ENCODE measurements around the gene FMO2.

Gene FMO2

DNA sequence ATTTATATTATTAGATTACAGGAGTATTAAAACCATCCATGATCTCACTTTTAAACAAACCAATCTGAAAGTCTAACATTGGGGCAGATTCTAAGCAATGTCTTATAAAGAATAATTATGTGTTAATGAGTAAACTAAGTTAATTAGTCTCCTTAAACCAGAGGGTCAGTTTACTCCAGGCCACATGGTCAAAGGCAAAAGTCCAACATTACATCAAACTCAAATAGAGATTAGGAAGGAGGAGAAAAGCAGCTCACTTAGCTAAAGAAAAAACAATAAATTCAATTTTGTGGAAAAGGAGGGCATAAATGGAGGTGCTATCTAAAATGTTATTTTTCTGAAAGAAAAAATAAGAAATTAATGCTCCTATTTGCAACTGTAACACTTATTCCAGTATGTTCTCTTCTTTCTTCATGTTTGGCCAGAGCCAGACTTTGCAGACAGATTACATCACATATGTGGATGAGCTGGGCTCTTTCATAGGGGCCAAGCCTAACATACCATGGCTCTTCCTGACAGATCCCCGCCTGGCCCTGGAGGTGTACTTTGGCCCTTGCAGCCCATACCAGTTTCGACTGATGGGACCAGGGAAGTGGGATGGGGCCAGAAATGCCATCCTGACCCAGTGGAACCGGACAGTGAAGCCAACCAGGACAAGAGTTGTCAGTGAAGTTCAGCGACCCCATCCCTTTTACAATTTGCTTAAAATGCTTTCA, 24.3 kb upstream of the FMO2 start:
- Histone ChIP-seq H2BK120ac (ENCODE audit: low read depth, low read length) (no peak overlapping the region), H3K27me3 (ENCODE audit: control insufficient read depth in 3 of 3, insufficient read depth in 3 of 3, low read depth in 1 of 3, low read length in 3 of 3) (no peaks in the 10 kb centered on the region)

DNA sequence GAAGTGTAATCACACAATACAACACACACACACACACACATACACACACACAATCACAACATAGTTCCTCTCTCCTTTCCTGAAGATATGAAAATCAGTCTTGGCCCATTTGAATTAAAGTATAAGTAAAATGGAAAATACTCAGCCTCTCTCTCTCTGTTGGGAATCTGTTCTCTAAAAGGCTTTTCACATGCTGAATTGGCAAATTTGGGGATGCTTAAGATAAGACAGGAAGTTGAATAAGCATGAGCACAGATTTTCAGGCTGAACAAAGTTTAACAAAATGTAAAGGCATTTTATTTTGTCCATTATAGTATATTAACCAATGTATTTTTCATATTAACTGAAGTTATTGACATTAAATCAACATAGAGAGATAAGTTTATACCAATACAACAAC, 23.7 kb upstream of the FMO2 start:
- Histone ChIP-seq H3K18ac (ENCODE audit: low read length) (no peak overlapping the region), H3K9ac (ENCODE audit: low read depth, low read length, poor library complexity) (no peak overlapping the region), H2AFZ (ENCODE audit: low read length) (no peak overlapping the region), H4K91ac (ENCODE audit: low read depth, low read length, poor library complexity) (no peak overlapping the region), H4K8ac (ENCODE audit: low read depth, low read length) (no peak overlapping the region), H3K27ac (replicated peaks; ENCODE audit: low read length) (no peak overlapping the region), H2BK15ac (ENCODE audit: low read length) (no peak overlapping the region), H3K27me3 (ENCODE audit: control insufficient read depth in 3 of 3, insufficient read depth in 3 of 3, low read depth in 1 of 3, low read length in 3 of 3) (no peaks in the 10 kb centered on the region), H2BK5ac (ENCODE audit: low read length) (no peak overlapping the region), H3K14ac (ENCODE audit: low read length) (no peak overlapping the region), H3K4me3 (ENCODE audit: low read length in 2 of 2) (no peak overlapping the region), H3K79me1 (ENCODE audit: low read depth, low read length) (no peaks in the 10 kb centered on the region), H3K4ac (ENCODE audit: low read length) (no peak overlapping the region), H2BK120ac (ENCODE audit: low read depth, low read length) (no peak overlapping the region), H2AK5ac (ENCODE audit: low read depth, low read length) (no peak overlapping the region), H3K4me2 (ENCODE audit: insufficient read depth, low read length, poor library complexity, severe bottlenecking) (no peak overlapping the region), H3K23ac (ENCODE audit: low read depth, low read length, poor library complexity) (no peak overlapping the region), H3K9me3 (replicated peaks in 1 of 2; ENCODE audit: control insufficient read depth in 2 of 2, insufficient read depth in 1 of 2, low read depth in 1 of 2, low read length in 2 of 2) (peaks cover 0 to 2% of the 10 kb centered on the region in 2 donors), H3K36me3 (replicated peaks in 1 of 2; ENCODE audit: control insufficient read depth in 2 of 2, insufficient read depth in 2 of 2, low read length in 2 of 2) (no peaks in the 10 kb centered on the region), H2BK12ac (ENCODE audit: low read length) (no peak overlapping the region), H3K4me1 (ENCODE audit: control insufficient read depth in 2 of 2, insufficient read depth in 1 of 2, low read depth in 1 of 2, low read length in 2 of 2) (no peaks in the 10 kb centered on the region)
- DNase-seq (ENCODE audit: low spot score) = no peak

More for the DNA sequence above, 24.3 kb upstream of the FMO2 start:
- H3K27ac ChIP-seq (replicated peaks; ENCODE audit: low read length) = no peak overlapping the region
- H3K4me3 ChIP-seq (ENCODE audit: low read length in 2 of 2) = no peak overlapping the region
- H3K23ac ChIP-seq (ENCODE audit: low read depth, low read length, poor library complexity) = no peak overlapping the region
- no peak overlapping the region for H4K8ac ChIP-seq (ENCODE audit: low read depth, low read length)
- no peak overlapping the region for H2AFZ ChIP-seq (ENCODE audit: low read length)
- H3K4me2 ChIP-seq (ENCODE audit: insufficient read depth, low read length, poor library complexity, severe bottlenecking) = no peak overlapping the region
- no CpG with 5 or more reads among the region's 4 CpGs for whole genome bisulfite sequencing, 2 donors (ENCODE audit: extremely low coverage in 2 of 2, insufficient read length in 2 of 2, insufficient replicate concordance in 1 of 2)
- H2BK12ac ChIP-seq (ENCODE audit: low read length) = no peak overlapping the region
- H3K36me3 ChIP-seq (replicated peaks in 1 of 2; ENCODE audit: control insufficient read depth in 2 of 2, insufficient read depth in 2 of 2, low read length in 2 of 2) = no peaks in the 10 kb centered on the region
- no peaks in the 10 kb centered on the region for H3K79me1 ChIP-seq (ENCODE audit: low read depth, low read length)
- no peak overlapping the region for H2BK5ac ChIP-seq (ENCODE audit: low read length)
- no peak overlapping the region for H3K14ac ChIP-seq (ENCODE audit: low read length)
- peaks cover 0 to 2% of the 10 kb centered on the region in 2 donors for H3K9me3 ChIP-seq (replicated peaks in 1 of 2; ENCODE audit: control insufficient read depth in 2 of 2, insufficient read depth in 1 of 2, low read depth in 1 of 2, low read length in 2 of 2)
- no peak overlapping the region for H2BK15ac ChIP-seq (ENCODE audit: low read length)
- H3K18ac ChIP-seq (ENCODE audit: low read length) = no peak overlapping the region
- H2AK5ac ChIP-seq (ENCODE audit: low read depth, low read length) = no peak overlapping the region
- H3K4ac ChIP-seq (ENCODE audit: low read length) = no peak overlapping the region
- no peak for DNase-seq (ENCODE audit: low spot score)
- no peak overlapping the region for H3K9ac ChIP-seq (ENCODE audit: low read depth, low read length, poor library complexity)
- no peak overlapping the region for H4K91ac ChIP-seq (ENCODE audit: low read depth, low read length, poor library complexity)
- no peaks in the 10 kb centered on the region for H3K4me1 ChIP-seq (ENCODE audit: control insufficient read depth in 2 of 2, insufficient read depth in 1 of 2, low read depth in 1 of 2, low read length in 2 of 2)

DNA sequence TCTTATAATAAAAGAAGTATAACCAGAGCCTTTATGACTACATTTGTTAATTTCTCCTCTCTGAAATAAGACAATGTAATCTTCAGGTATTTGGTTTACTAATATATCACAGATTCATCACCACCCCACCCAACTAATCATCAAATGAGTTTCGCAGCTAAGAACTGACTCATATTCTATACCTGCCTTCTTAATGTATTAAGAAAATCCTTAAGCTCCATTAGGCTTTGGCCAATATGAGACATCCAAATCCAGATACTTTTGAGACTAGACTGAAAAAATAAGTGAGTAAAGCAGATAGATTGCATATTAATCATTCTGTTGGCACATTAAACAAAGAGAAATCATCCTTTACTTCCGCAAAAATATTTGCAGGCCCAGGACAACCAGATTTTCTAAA, 18.7 kb upstream of the FMO2 start:
- Histone ChIP-seq H3K9ac (ENCODE audit: low read depth, low read length, poor library complexity) (no peak overlapping the region), H4K91ac (ENCODE audit: low read depth, low read length, poor library complexity) (no peak overlapping the region), H3K27me3 (ENCODE audit: control insufficient read depth in 3 of 3, insufficient read depth in 3 of 3, low read depth in 1 of 3, low read length in 3 of 3) (no peaks in the 10 kb centered on the region), H3K4me2 (ENCODE audit: insufficient read depth, low read length, poor library complexity, severe bottlenecking) (no peak overlapping the region), H4K8ac (ENCODE audit: low read depth, low read length) (no peak overlapping the region), H2BK120ac (ENCODE audit: low read depth, low read length) (no peak overlapping the region), H3K9me3 (replicated peaks in 1 of 2; ENCODE audit: control insufficient read depth in 2 of 2, insufficient read depth in 1 of 2, low read depth in 1 of 2, low read length in 2 of 2) (peaks cover 0 to 2% of the 10 kb centered on the region in 2 donors), H3K4ac (ENCODE audit: low read length) (no peak overlapping the region), H3K23ac (ENCODE audit: low read depth, low read length, poor library complexity) (no peak overlapping the region), H3K18ac (ENCODE audit: low read length) (no peak overlapping the region), H2BK5ac (ENCODE audit: low read length) (no peak overlapping the region), H3K79me1 (ENCODE audit: low read depth, low read length) (no peaks in the 10 kb centered on the region), H3K27ac (replicated peaks; ENCODE audit: low read length) (no peak overlapping the region), H3K4me3 (ENCODE audit: low read length in 2 of 2) (no peak overlapping the region), H3K36me3 (replicated peaks in 1 of 2; ENCODE audit: control insufficient read depth in 2 of 2, insufficient read depth in 2 of 2, low read length in 2 of 2) (no peaks in the 10 kb centered on the region), H2BK12ac (ENCODE audit: low read length) (no peak overlapping the region), H3K4me1 (ENCODE audit: control insufficient read depth in 2 of 2, insufficient read depth in 1 of 2, low read depth in 1 of 2, low read length in 2 of 2) (no peaks in the 10 kb centered on the region), H2AK5ac (ENCODE audit: low read depth, low read length) (no peak overlapping the region), H2AFZ (ENCODE audit: low read length) (no peak overlapping the region), H3K14ac (ENCODE audit: low read length) (no peak overlapping the region), H2BK15ac (ENCODE audit: low read length) (no peak overlapping the region)
- no peak for DNase-seq (ENCODE audit: low spot score)
- WGBS, 2 donors (ENCODE audit: extremely low coverage in 2 of 2, insufficient read length in 2 of 2, insufficient replicate concordance in 1 of 2) = no CpG with 5 or more reads among the region's 2 CpGs

DNA sequence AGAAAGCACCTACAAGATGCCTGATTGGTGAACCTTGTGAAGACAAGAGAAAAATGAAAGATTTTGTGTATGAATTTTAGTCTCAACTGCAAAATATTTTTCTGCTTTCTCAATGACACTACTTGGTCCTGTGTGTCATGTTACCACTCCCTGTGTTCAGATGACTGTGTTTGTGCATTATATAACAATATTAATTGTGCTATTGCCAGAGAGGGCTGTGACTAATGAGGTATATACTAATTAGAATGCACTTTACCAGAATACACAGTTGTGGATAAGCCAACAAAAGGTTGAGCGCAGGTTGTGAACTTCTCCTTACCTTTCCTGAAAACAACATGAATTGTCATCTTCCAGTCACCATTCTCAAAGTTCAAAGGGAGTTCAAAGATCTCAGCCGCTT, 17.3 kb upstream of the FMO2 start:
- DNase-seq (ENCODE audit: low spot score) = no peak
- H3K23ac ChIP-seq (ENCODE audit: low read depth, low read length, poor library complexity) = no peak overlapping the region
- no peak overlapping the region for H2BK120ac ChIP-seq (ENCODE audit: low read depth, low read length)
- H3K36me3 ChIP-seq (replicated peaks in 1 of 2; ENCODE audit: control insufficient read depth in 2 of 2, insufficient read depth in 2 of 2, low read length in 2 of 2) = no peaks in the 10 kb centered on the region
- H4K8ac ChIP-seq (ENCODE audit: low read depth, low read length) = no peak overlapping the region
- no peak overlapping the region for H3K27ac ChIP-seq (replicated peaks; ENCODE audit: low read length)
- peaks cover 0 to 2% of the 10 kb centered on the region in 2 donors for H3K9me3 ChIP-seq (replicated peaks in 1 of 2; ENCODE audit: control insufficient read depth in 2 of 2, insufficient read depth in 1 of 2, low read depth in 1 of 2, low read length in 2 of 2)
- H3K18ac ChIP-seq (ENCODE audit: low read length) = no peak overlapping the region
- no peaks in the 10 kb centered on the region for H3K79me1 ChIP-seq (ENCODE audit: low read depth, low read length)
- no peak overlapping the region for H2AK5ac ChIP-seq (ENCODE audit: low read depth, low read length)
- no peak overlapping the region for H3K4me3 ChIP-seq (ENCODE audit: low read length in 2 of 2)
- no peak overlapping the region for H3K4me2 ChIP-seq (ENCODE audit: insufficient read depth, low read length, poor library complexity, severe bottlenecking)
- H3K14ac ChIP-seq (ENCODE audit: low read length) = no peak overlapping the region
- no peak overlapping the region for H2BK5ac ChIP-seq (ENCODE audit: low read length)
- H3K27me3 ChIP-seq (ENCODE audit: control insufficient read depth in 3 of 3, insufficient read depth in 3 of 3, low read depth in 1 of 3, low read length in 3 of 3) = no peaks in the 10 kb centered on the region
- no peak overlapping the region for H4K91ac ChIP-seq (ENCODE audit: low read depth, low read length, poor library complexity)
- no peaks in the 10 kb centered on the region for H3K4me1 ChIP-seq (ENCODE audit: control insufficient read depth in 2 of 2, insufficient read depth in 1 of 2, low read depth in 1 of 2, low read length in 2 of 2)
- H3K9ac ChIP-seq (ENCODE audit: low read depth, low read length, poor library complexity) = no peak overlapping the region
- no peak overlapping the region for H2BK12ac ChIP-seq (ENCODE audit: low read length)
- no peak overlapping the region for H2BK15ac ChIP-seq (ENCODE audit: low read length)
- no peak overlapping the region for H2AFZ ChIP-seq (ENCODE audit: low read length)
- no CpG with 5 or more reads among the region's 2 CpGs for WGBS, 2 donors (ENCODE audit: extremely low coverage in 2 of 2, insufficient read length in 2 of 2, insufficient replicate concordance in 1 of 2)
- H3K4ac ChIP-seq (ENCODE audit: low read length) = no peak overlapping the region
